ENCODE results near the gene CRTAP.
A peak's percentile ranks its signal among the peaks of the same experiment; 100 is the strongest.
"Not testable (repeated sequence)": the region's sequence is repeated elsewhere in the genome, so short reads cannot be mapped to it uniquely, and the experiment has no call there.

CRTAP gene

DNA sequence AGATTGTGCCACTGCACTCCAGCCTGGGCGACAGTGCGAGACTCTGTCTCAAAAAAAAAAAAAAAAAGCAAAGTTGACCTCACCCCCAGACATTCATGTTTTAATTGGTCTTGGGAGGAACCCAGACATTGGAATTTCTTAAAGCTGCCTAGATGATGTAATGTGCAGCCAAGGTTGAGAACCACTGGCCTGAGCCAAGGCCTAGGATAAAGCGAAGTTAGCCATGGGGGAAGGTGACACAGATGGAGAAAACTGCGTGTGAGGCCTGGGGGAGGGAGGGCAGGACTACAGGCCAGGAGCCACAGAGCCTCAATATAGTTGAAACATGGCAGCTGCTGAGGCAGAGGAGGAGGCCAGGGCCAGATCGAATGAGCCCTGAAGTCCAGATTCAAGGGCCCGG lies 37.8 kb upstream of the CRTAP start:
- DNase-seq (ENCODE audit: extremely low read depth, low read depth) = peak; percentile 23
- no peak for TF ChIP-seq CTCF (IDR thresholded peaks at IDR 0.05; ENCODE audit: low read depth, low read length)

DNA sequence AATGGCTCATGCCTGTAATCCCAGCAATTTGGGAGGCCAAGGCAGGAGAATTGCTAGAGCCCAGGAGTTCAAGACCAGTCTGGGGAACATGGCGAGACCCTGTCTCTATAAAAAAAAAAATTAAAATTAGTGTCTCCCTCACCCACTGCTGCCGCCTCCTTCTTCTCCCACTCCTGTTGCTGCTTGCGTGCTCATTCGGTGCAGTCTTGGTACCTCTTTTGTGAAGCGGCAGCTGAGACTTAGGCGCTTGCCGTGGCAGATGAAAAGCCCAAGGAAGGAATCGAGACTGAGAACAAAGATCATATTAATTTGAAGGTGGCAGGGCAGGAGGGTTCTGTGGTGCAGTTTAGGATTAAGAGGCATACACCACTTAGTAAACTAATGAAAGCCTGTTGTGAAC lies 36.9 kb upstream of the CRTAP start:
- no peak for TF ChIP-seq CTCF (IDR thresholded peaks at IDR 0.05; ENCODE audit: low read depth, low read length)

DNA sequence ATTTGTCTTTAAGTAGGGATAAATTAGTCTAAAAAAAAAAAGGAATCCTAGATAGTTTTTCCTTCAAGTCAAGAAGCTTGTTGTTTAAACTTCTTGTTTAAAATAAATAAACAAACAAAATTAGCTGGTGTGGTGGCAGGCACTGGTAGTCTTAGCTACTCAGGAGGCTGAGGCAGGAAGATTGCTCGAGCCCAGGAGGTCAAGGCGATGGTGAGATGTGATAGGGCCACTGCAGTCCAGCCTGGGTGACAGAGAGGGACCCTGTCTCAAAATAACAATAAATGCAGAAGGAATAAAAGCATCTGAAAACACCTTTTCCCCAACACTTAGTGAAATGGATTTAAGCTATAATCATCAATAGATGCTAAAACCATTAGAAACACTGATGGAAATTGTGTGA lies 35.8 kb upstream of the CRTAP start:
- TF ChIP-seq CTCF (IDR thresholded peaks at IDR 0.05; ENCODE audit: low read depth, low read length) = no peak
- DNase-seq (ENCODE audit: extremely low read depth, low read depth) = no peak

More for the DNA sequence above, 36.9 kb upstream of the CRTAP start:
- DNase-seq (ENCODE audit: extremely low read depth, low read depth) = no peak

DNA sequence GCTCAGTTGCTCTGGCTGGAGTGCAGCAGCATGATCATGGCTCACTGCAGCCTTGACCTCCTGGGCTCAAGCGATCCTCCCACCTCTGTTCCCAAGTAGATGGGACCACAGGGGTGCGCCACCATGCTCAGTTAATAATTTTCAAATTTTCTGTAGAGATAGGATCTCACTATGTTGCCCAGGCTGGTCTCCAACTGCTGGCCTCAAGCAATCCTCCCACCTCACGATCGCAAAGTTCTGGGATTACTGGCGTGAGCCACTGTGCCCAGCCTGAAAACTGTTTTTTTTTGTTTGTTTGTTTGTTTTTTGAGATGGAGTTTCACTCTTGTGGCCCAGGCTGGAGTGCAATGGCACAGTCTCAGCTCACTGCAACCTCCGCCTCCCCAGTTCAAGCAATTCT lies 34.0 kb upstream of the CRTAP start:
- DNase-seq (ENCODE audit: extremely low read depth, low read depth) = not testable (repeated sequence)

DNA sequence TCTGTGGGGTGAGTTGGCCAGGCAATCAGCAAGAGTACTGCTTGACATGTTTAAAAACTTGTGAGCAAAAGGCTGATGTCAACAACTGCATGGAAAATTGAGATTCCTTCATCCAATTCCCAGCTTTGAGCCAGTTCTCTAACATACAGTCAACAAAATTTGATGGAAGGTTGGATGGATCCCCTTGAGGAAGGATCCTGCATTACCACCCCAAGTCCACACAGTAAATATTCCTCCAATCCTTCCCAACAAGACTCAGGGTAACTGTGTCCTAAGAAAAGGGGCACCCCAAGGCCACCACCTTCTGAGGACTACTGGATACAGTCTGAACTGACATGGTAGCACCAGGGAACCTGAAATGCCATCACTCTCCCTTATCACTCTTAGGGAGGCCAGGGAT lies 32.0 kb upstream of the CRTAP start:
- no peak for TF ChIP-seq CTCF (IDR thresholded peaks at IDR 0.05; ENCODE audit: low read depth, low read length)
- no peak for DNase-seq (ENCODE audit: extremely low read depth, low read depth)

DNA sequence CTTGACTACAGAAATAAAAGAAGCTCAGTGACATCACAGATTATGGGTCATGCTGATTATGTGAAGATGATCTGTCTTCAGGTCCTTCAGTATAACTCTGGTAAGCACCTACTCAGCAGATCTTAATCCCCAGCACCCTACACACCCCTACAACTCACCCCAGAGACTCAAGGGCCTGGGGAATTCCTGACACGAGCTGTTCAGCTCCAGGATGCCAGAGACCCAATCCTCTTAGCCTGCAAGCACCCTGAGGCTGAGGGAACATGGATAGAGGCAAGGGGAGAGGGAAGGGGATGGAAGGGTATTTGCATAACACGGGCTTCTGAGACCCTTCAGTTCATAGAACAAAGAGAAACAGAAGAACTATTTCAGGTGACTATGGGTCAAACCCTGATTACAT lies 29.9 kb upstream of the CRTAP start:
- DNase-seq (ENCODE audit: extremely low read depth, low read depth) = no peak
- no peak for TF ChIP-seq CTCF (IDR thresholded peaks at IDR 0.05; ENCODE audit: low read depth, low read length)

GRCh38 chr3:33088691-33089090 lies 25.1 kb upstream of the CRTAP start:
- no peak for TF ChIP-seq CTCF (IDR thresholded peaks at IDR 0.05; ENCODE audit: low read depth, low read length)
- DNase-seq (ENCODE audit: extremely low read depth, low read depth) = no peak

DNA sequence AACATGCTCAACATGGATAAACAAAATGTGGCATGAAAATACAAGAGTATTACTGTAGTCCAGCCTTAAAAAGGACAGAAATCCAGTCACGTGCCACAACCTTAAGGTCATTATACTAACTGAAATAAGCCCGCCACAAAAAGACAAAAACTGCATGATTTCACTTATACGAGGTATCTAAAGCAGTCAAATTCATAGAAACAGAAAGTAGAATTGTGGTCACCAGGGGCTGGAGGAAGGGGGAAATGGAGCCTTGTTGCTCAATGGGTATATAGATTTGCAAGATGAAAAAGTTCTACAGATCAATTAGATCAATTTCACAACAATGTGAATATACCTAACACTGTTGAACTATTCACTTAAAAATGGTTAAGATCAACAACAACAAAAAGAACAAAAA lies 24.3 kb upstream of the CRTAP start:
- no peak for DNase-seq (ENCODE audit: extremely low read depth, low read depth)
- TF ChIP-seq CTCF (IDR thresholded peaks at IDR 0.05; ENCODE audit: low read depth, low read length) = no peak

All from AG09319 (cell line).